IMR-90 (cell line): ENCODE measurements around the gene NUBPL. TPM values are rescaled to one million over a fixed set of nuclear protein-coding genes. Genes with fewer than 3 reads are reported as not detected.

Source experiments
- ATAC-seq: fragments of 200-7000 bp; cut with Tn5 transposase; 2 replicates; pipeline ENCODE4 v1.9.1; 2020; ENCODE audit warnings: low read depth, mild to moderate bottlenecking, moderate library complexity
- BruUV-seq: library from RNA; stranded (reverse); fragments of 400-500 nt; replicated peaks from 2 replicates; lab custom pipeline; 2021; lab: Mats Ljungman, UMichigan
- CTCF ChIA-PET: fragments of 300-600 bp; formaldehyde crosslinking; extraction: SDS; loops from one replicate; lab custom pipeline; 2021; ENCODE audit warnings: antibody characterized with exemption; lab: Yijun Ruan, JAX
- POLR2A ChIA-PET: fragments of 300-600 bp; sonication (Branson Sonifier 250); formaldehyde crosslinking; loops from one replicate; lab custom pipeline; 2022; ENCODE audit warnings: antibody characterized with exemption; ENCODE audit not compliant: unreplicated experiment; lab: Charles Lee
- DNase-seq: peaks from one replicate; pipeline ENCODE4 v3.0.0; 2013
- H2AFZ ChIP-seq: replicated peaks from 2 replicates; pipeline ENCODE3; 2013; ENCODE audit warnings: low read length, mild to moderate bottlenecking; ENCODE audit not compliant: poor library complexity
- H2AK5ac ChIP-seq: 2 replicates; pipeline ENCODE4 v1.6.1; 2013; ENCODE audit warnings: low read depth, low read length, inconsistent platforms
- H2AK9ac ChIP-seq: replicated peaks from 2 replicates; pipeline ENCODE3; 2013; ENCODE audit warnings: mild to moderate bottlenecking, low read depth, low read length, moderate library complexity; ENCODE audit not compliant: poor library complexity
- H2BK120ac ChIP-seq: 2 replicates; pipeline ENCODE4 v1.6.1; 2013; ENCODE audit warnings: low read depth, low read length, inconsistent platforms
- H2BK15ac ChIP-seq: 3 replicates; pipeline ENCODE4 v1.6.1; 2013; ENCODE audit warnings: low read depth, low read length, inconsistent platforms
- H2BK20ac ChIP-seq: 2 replicates; pipeline ENCODE4 v1.6.1; 2013; ENCODE audit warnings: low read depth, mild to moderate bottlenecking, inconsistent platforms, low read length, moderate library complexity
- H2BK5ac ChIP-seq: 2 replicates; pipeline ENCODE4 v1.6.1; 2013; ENCODE audit warnings: mild to moderate bottlenecking, low read depth, low read length, inconsistent platforms; ENCODE audit not compliant: poor library complexity, severe bottlenecking
- H3K14ac ChIP-seq: replicated peaks from 2 replicates; pipeline ENCODE4 v1.6.1; 2013; ENCODE audit warnings: low read depth, low read length, inconsistent platforms
- H3K18ac ChIP-seq: 2 replicates; pipeline ENCODE4 v1.6.1; 2013; ENCODE audit warnings: low read depth, low read length, control low read depth
- H3K23ac ChIP-seq: 2 replicates; pipeline ENCODE4 v1.6.1; 2013; ENCODE audit warnings: low read depth, low read length, inconsistent platforms
- H3K27ac ChIP-seq: 2 replicates; pipeline ENCODE4 v1.5.1; 2013; ENCODE audit warnings: mild to moderate bottlenecking, control low read depth, low read length; ENCODE audit not compliant: insufficient read depth
- H3K27me3 ChIP-seq: 2 replicates; pipeline ENCODE4 v1.6.1; 2013; ENCODE audit warnings: low read length; ENCODE audit not compliant: control insufficient read depth, insufficient read depth
- H3K36me3 ChIP-seq: 2 replicates; pipeline ENCODE4 v1.6.1; 2013; ENCODE audit warnings: low read length, mixed read lengths; ENCODE audit not compliant: control insufficient read depth, insufficient read depth
- H3K4ac ChIP-seq: 2 replicates; pipeline ENCODE4 v1.6.1; 2013; ENCODE audit warnings: low read depth, low read length, inconsistent platforms
- H3K4me1 ChIP-seq: 2 replicates; pipeline ENCODE4 v1.6.1; 2013; ENCODE audit warnings: low read length, mixed read lengths; ENCODE audit not compliant: control insufficient read depth, insufficient read depth
- H3K4me2 ChIP-seq: 2 replicates; pipeline ENCODE4 v1.6.1; 2013; ENCODE audit warnings: low read depth, mild to moderate bottlenecking, control low read depth, low read length, moderate library complexity
- H3K4me3 ChIP-seq: 2 replicates; pipeline ENCODE4 v1.5.1; 2013; ENCODE audit warnings: low read depth, mild to moderate bottlenecking, control low read depth, low read length, moderate library complexity; ENCODE audit not compliant: insufficient read depth
- H3K56ac ChIP-seq: 2 replicates; pipeline ENCODE4 v1.6.1; 2013; ENCODE audit warnings: low read length, inconsistent platforms; ENCODE audit not compliant: insufficient read depth; ENCODE audit errors: extremely low read depth
- H3K79me1 ChIP-seq, 2 experiments: 2 replicates each; pipeline ENCODE4 v1.6.1; 2013; ENCODE audit warnings: low read length in 2 of 2, inconsistent platforms in 1 of 2, low read depth in 1 of 2
- H3K9ac ChIP-seq: 2 replicates; pipeline ENCODE4 v1.6.1; 2013; ENCODE audit warnings: low read depth, low read length, control low read depth
- H3K9me1 ChIP-seq: 2 replicates; pipeline ENCODE4 v1.6.1; 2013; ENCODE audit warnings: low read length, inconsistent platforms; ENCODE audit not compliant: insufficient read depth
- H3K9me3 ChIP-seq: 2 replicates; pipeline ENCODE4 v1.6.1; 2013; ENCODE audit warnings: low read length; ENCODE audit not compliant: control insufficient read depth, insufficient read depth
- H4K20me1 ChIP-seq: 2 replicates; pipeline ENCODE4 v1.6.1; 2013; ENCODE audit warnings: low read length, inconsistent platforms; ENCODE audit not compliant: insufficient read depth
- H4K5ac ChIP-seq: 2 replicates; pipeline ENCODE4 v1.6.1; 2013; ENCODE audit warnings: mild to moderate bottlenecking, low read depth, low read length, control low read depth
- H4K8ac ChIP-seq, 2 experiments: 2 replicates each; pipeline ENCODE4 v1.6.1; 2013; ENCODE audit warnings: low read depth in 2 of 2, low read length in 2 of 2, control low read depth in 1 of 2, inconsistent platforms in 1 of 2
- H4K91ac ChIP-seq: 2 replicates; pipeline ENCODE4 v1.6.1; 2013; ENCODE audit warnings: low read depth, low read length, inconsistent platforms; ENCODE audit not compliant: insufficient read depth
- BHLHE40 ChIP-seq: fragments of 150-350 bp; IDR thresholded peaks from 2 replicates; pipeline ENCODE4 v1.6.1; 2016; ENCODE audit warnings: mild to moderate bottlenecking, low read depth, low read length
- CEBPB ChIP-seq: IDR thresholded peaks from 2 replicates; pipeline ENCODE4 v1.6.1; 2012; ENCODE audit warnings: low read depth, low read length, improper control_type of control experiment
- CHD1 ChIP-seq: IDR thresholded peaks from 2 replicates; pipeline ENCODE4 v1.6.1; 2012; ENCODE audit warnings: low read depth, low read length, improper control_type of control experiment
- ELK1 ChIP-seq: fragments of 150-350 bp; IDR thresholded peaks from 2 replicates; pipeline ENCODE4 v1.6.1; 2016; ENCODE audit warnings: low read depth, mild to moderate bottlenecking, low read length, moderate library complexity, borderline replicate concordance
- FOS ChIP-seq: fragments of 150-350 bp; IDR thresholded peaks from 2 replicates; pipeline ENCODE4 v1.6.1; 2016; ENCODE audit warnings: low read depth, low read length
- MAFK ChIP-seq: IDR thresholded peaks from 2 replicates; pipeline ENCODE4 v1.6.1; 2012; ENCODE audit warnings: low read depth, low read length, improper control_type of control experiment
- MAZ ChIP-seq: IDR thresholded peaks from 2 replicates; pipeline ENCODE4 v1.6.1; 2012; ENCODE audit warnings: low read depth, mild to moderate bottlenecking, low read length, improper control_type of control experiment, moderate library complexity, borderline replicate concordance
- MXI1 ChIP-seq: IDR thresholded peaks from 2 replicates; pipeline ENCODE4 v1.6.1; 2012; ENCODE audit warnings: low read depth, mild to moderate bottlenecking, low read length, moderate library complexity, borderline replicate concordance
- NFE2L2 ChIP-seq: fragments of 150-350 bp; IDR thresholded peaks from 2 replicates; pipeline ENCODE4 v1.6.1; 2016; ENCODE audit warnings: low read depth, mild to moderate bottlenecking, low read length
- POLR2A ChIP-seq: IDR thresholded peaks from 2 replicates; pipeline ENCODE4 v1.6.1; 2012; ENCODE audit warnings: mild to moderate bottlenecking, low read depth, low read length
- RAD21 ChIP-seq: IDR thresholded peaks from 2 replicates; pipeline ENCODE4 v1.6.1; 2012; ENCODE audit warnings: low read length, improper control_type of control experiment
- RCOR1 ChIP-seq: IDR thresholded peaks from 2 replicates; pipeline ENCODE4 v1.6.1; 2012; ENCODE audit warnings: mild to moderate bottlenecking, low read length, improper control_type of control experiment; ENCODE audit not compliant: insufficient replicate concordance
- RFX5 ChIP-seq: IDR thresholded peaks from 2 replicates; pipeline ENCODE4 v1.8.0; 2012; ENCODE audit warnings: low read depth, mild to moderate bottlenecking, low read length, moderate library complexity
- SMC3 ChIP-seq: fragments of 150-350 bp; IDR thresholded peaks from 2 replicates; pipeline ENCODE4 v1.6.1; 2016; ENCODE audit warnings: low read depth, mild to moderate bottlenecking, antibody characterized with exemption, low read length, moderate library complexity
- USF2 ChIP-seq: fragments of 150-350 bp; IDR thresholded peaks from 2 replicates; pipeline ENCODE4 v1.6.1; 2017; ENCODE audit warnings: mild to moderate bottlenecking, antibody characterized with exemption, low read length, low read depth
- WGBS, 2 experiments: methylation state at CpG; one replicate each; pipeline versions ENCODE4 v1.1.5 to v1.1.7; 2013; ENCODE audit warnings: missing lambda C conversion rate in 2 of 2; ENCODE audit not compliant: insufficient read length in 1 of 2; ENCODE audit errors: extremely low coverage in 2 of 2; 5-methylcytosine and 5-hydroxymethylcytosine counted together
- dilution Hi-C: fragments of 300-500 bp; cut with HindIII; formaldehyde crosslinking; loops from one replicate; pipeline ENCODE4 v1.14.3; 2018; ENCODE audit warnings: low sequenced_read_pairs; ENCODE audit not compliant: unreplicated experiment
- in situ Hi-C: fragments of 300-500 bp; cut with MboI; formaldehyde crosslinking; loops from 3 replicates; pipeline ENCODE4 v1.14.3; 2019; ENCODE audit warnings: low sequenced_read_pairs, inconsistent platforms, mixed read lengths
- intact Hi-C: fragments of 100-400 bp; cut with micrococcal nuclease; formaldehyde crosslinking; loops from 2 replicates; pipeline ENCODE4 v1.10.0; 2022
- polyA plus RNA-seq, 3 experiments: library from polyadenylated mRNA; depleted of rRNA; stranded (reverse); fragments of >200 nt; gene quantifications; 2 replicates each; pipeline ENCODE4 v1.2.3, GENCODE V29; 2012; ENCODE audit warnings: low replicate concordance in 1 of 3
- total RNA-seq: library from RNA; depleted of rRNA; stranded (reverse); fragments of >200 nt; gene quantifications from 2 replicates; pipeline ENCODE4 v1.2.3, GENCODE V29; 2012

The NUBPL gene
- total and polyA plus RNA-seq, 2 of the 4 experiments (the other 2 are of a cell fraction), result 5.4 to 11.5 TPM

- DNase-seq (no peak), ATAC-seq (no peak)
- Histone ChIP-seq H3K9ac (no peak overlapping the region), H3K79me1 (no peaks in the 10 kb centered on the region), H3K4me2 (no peak overlapping the region), H3K4me1 (no peaks in the 10 kb centered on the region), H3K36me3 (no peaks in the 10 kb centered on the region), H2BK120ac (no peak overlapping the region), H4K8ac (no peak overlapping the region), H3K56ac (no peak overlapping the region), H3K4ac (no peak overlapping the region), H3K27me3 (no peaks in the 10 kb centered on the region), H4K91ac (no peak overlapping the region), H2AFZ (no peak overlapping the region), H2AK5ac (no peak overlapping the region), H2BK15ac (no peak overlapping the region), H2BK20ac (no peak overlapping the region), H2BK5ac (no peak overlapping the region), H3K23ac (no peak overlapping the region), H3K9me1 (no peaks in the 10 kb centered on the region), H3K4me3 (no peak overlapping the region), H3K18ac (no peak overlapping the region), H4K5ac (no peak overlapping the region), H3K9me3 (no peaks in the 10 kb centered on the region), H4K20me1 (no peaks in the 10 kb centered on the region), H2AK9ac (no peak overlapping the region), H3K14ac (no peak overlapping the region), H3K27ac (no peak overlapping the region)
- dilution Hi-C loops, result no loop called here
- ChIA-PET POLR2A (no interaction called here), CTCF (no interaction called here)
- intact Hi-C loops, result no loop called here
- no TSS peak for BruUV-seq
- TF ChIP-seq CEBPB, result no peak
- TF ChIP-seq ELK1, result no peak
- TF ChIP-seq RAD21, result no peak
- no peak for TF ChIP-seq NFE2L2
- no peak for TF ChIP-seq SMC3
- TF ChIP-seq BHLHE40, result no peak
- TF ChIP-seq MXI1, result no peak
- TF ChIP-seq MAFK, result no peak
- no peak for TF ChIP-seq MAZ
- no peak for TF ChIP-seq FOS
- no peak for TF ChIP-seq POLR2A
- no peak for TF ChIP-seq RFX5
- no peak for TF ChIP-seq USF2
- no peak for TF ChIP-seq CHD1
- TF ChIP-seq RCOR1, result no peak
- in situ Hi-C loops, result no loop called here
- WGBS, 2 experiments, result no CpG with 5 or more reads among the region's 1 CpG
These were observed 179.5 kb downstream of the NUBPL start for GRCh38 chr14:31740688-31741087.
